DOHH2 (cell line): ENCODE measurements around the gene ZNF786.

ENCODE experiments used
- CTCF ChIP-seq: fragments of 200-600 bp; sonication (generic); IDR thresholded peaks from one replicate; pipeline ENCODE4 v1.5.1; 2014; ENCODE audit warnings: antibody characterized with exemption, mild to moderate bottlenecking, low read depth, low read length; ENCODE audit not compliant: poor library complexity, severe bottlenecking
- EZH2phosphoT487 ChIP-seq: fragments of 200-600 bp; sonication (generic); IDR thresholded peaks from 2 replicates; pipeline ENCODE4 v1.6.1; 2017; ENCODE audit warnings: borderline replicate concordance, mild to moderate bottlenecking, antibody characterized with exemption, low read length, moderate library complexity, mixed read lengths

DNA sequence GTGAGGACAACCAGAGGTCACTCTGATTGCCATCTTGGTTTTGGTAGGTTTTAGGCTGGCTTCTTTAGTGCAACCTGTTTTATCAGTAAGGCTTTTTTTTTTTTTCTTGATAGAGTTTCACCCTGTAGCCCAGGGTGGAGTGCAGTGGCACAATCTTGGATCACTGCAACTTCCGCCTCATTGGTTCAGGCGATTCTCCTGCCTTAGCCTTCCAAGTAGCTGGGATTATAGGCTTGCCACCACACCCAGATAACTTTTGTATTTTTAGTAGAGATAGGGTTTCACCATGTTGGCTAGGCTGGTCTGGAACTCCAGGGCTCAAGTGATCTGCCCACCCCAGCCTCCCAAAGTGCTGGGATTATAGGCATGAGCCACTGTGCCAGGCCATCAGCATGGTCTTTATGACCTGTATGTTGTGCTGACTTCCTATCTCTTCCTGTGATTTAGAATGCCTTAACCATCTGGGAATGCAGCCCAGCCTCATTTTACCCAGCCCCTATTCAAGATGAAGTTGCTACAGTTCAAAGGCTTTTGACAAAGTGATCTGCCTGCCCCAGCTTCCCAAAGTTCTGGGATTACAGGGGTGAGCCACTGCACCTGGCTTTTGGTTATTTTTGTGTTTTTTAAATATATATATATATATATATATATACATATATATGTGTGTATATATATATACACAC lies 42.7 kb upstream of the ZNF786 start:
- TF ChIP-seq CTCF (no peak), EZH2phosphoT487 (no peak)
